Myocyte (in vitro differentiated cells): ENCODE measurements around the gene RAB7B. TPM values are rescaled to one million over a fixed set of nuclear protein-coding genes. Genes with fewer than 3 reads are reported as not detected.
A peak's percentile ranks its signal among the peaks of the same experiment; 100 is the strongest.
"Not testable (repeated sequence)": the region's sequence is repeated elsewhere in the genome, so short reads cannot be mapped to it uniquely, and the experiment has no call there.

Experiments used
- DNase-seq: peaks from one replicate; pipeline ENCODE4 v3.0.0-alpha.2; 2012; ENCODE audit warnings: low read depth
- total RNA-seq: library from RNA; depleted of rRNA; stranded (reverse); fragments of >200 nt; gene quantifications from 2 replicates; pipeline ENCODE4 v1.2.3, GENCODE V29; 2014

RAB7B gene
- total RNA-seq, 1 donor from 2014 or later: 9.0 TPM

DNA sequence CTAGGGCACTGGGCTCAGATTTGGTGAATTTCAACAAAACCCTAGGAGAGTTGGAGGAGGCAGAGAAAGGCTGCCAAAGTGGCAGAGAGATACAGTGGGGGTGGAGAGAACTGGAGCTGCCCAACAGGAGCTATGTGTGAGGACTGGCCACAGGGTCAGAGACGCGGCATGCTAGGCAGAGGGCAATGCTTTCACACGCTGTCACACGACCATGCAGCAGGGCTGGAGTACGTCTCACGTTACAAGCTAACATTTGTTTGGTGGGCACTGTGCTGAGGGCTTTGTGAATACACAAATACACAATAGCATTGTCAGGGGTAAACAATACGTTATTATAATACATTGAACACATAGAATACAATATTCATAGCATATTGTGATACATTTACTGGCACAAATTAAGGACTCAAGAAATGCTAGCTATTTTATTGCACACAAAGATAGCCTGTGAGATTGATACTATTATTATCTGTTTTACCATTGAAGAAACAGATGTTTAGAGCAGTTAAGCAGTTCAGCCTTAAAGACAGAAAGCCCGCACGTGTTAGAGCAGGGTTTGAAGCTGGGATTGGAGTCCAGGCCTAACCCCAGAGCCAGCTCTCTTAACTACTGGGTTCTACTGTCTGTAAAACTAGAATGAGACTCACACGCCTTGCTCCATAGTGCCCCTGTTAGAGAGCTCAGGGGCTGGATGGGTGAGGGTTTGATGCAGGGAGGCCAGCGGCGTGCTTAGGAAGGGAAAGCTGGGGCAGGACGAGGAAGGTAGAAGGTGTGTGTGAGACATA lies 4.5 kb downstream of the RAB7B start:
- DNase-seq: peak; percentile 84

DNA sequence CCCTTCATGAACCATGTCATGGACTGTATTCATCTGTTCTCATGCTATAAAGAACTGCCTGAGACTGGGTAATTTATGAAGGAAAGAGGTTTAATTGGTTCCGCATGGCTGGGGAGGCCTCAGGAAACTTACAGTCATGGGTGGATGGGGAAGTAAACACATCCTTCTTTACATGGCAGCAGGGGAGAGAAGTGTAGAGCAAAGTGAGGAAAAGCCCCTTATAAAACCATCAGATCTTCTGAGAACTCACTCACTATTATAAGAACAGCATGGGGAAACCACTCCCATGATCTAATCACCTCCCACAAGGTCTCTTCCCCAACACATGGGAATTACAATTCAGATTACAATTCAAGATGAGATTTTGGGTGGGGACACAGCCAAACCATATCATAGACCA lies 6.6 kb downstream of the RAB7B start:
- DNase-seq: not testable (repeated sequence)

GRCh38 chr1:205994346-205994745 lies 8.8 kb downstream of the RAB7B start:
- no peak for DNase-seq

- DNase-seq: no peak
Measured at GRCh38 chr1:205993068-205993467, 10.1 kb downstream of the RAB7B start.

- DNase-seq: no peak
Measured at GRCh38 chr1:205992218-205992882, 10.8 kb downstream of the RAB7B start.

DNA sequence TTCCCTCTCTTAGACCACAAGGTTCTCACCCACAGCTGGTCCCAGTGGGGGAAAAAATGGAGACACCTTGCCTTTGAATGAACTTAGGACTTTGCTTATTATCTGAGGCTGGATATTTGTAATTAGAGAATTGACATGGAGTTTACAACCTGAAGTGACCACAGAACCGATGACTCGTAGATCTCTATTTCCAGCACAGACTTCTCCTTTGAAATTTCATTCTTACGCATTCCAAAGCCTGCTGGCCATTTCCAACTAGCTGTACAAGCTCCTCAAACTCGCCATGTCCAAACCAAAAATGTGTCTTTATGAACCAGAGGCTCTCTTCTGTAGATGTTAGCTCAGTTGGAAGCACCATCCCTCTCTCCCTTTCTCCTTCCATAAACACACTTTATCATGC lies 12.0 kb downstream of the RAB7B start:
- DNase-seq: peak; percentile 48

DNA sequence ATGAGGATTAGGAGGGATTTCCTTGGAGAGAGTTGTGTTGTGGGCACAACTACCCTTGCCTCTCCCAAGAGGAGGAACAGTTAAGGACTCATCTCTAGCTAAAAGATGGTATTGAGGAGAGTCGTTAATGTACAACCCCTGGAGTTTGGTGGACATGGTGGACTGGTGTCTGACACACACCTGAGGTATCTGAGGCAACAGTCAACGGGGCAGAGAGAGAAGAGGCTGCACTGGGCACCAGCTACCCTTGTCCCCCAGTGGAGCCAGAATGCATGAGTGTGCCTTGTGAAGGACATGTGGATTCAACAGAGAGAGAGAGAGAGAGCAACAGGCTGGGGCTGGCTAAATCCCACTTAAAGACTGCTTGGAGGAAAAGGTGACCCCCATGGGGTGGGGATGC lies 13.0 kb downstream of the RAB7B start:
- no peak for DNase-seq

DNA sequence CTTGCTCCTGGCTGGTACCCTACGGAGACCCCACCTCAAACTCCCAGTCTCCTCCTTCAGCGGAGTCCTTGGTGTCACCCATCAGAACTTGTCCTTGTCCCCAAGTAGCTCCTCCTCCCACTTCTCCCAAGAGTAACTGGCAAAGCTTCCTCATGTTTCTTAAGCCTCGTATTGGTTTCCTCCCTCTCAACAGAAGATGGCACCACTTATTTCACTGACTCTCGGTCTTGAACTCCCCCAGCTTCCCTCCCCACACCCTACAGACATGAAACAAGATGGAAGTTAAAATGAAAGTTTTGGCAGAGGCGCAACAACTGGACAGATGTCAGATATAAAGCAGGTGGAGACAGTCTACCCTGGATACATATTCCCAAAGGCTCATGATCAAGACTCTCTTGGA lies 13.4 kb downstream of the RAB7B start:
- DNase-seq: no peak

GRCh38 chr1:205988585-205988995 lies 14.6 kb downstream of the RAB7B start:
- DNase-seq: no peak

- no peak for DNase-seq
Measured at GRCh38 chr1:205986861-205987260, 16.3 kb downstream of the RAB7B start.

DNA sequence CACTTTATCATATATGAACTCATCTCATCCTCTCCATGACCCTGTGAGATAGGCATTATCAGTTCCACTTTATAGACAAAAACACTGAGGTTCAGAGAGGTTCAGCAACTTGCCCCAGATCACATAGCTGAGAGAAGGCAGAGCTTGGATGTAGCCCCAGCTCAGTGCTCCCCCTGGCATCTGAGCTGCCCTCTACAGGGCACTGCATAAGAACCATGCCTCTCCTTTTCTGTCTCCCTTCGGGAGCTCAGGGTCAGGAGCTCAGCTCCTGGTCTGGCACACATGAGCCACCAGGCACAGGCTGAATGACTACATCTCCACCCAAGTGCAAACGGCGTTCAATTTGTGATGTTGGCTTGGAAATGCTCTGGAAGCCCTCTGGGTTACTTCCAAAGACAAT lies 16.9 kb downstream of the RAB7B start:
- DNase-seq: peak; percentile 23

DNA sequence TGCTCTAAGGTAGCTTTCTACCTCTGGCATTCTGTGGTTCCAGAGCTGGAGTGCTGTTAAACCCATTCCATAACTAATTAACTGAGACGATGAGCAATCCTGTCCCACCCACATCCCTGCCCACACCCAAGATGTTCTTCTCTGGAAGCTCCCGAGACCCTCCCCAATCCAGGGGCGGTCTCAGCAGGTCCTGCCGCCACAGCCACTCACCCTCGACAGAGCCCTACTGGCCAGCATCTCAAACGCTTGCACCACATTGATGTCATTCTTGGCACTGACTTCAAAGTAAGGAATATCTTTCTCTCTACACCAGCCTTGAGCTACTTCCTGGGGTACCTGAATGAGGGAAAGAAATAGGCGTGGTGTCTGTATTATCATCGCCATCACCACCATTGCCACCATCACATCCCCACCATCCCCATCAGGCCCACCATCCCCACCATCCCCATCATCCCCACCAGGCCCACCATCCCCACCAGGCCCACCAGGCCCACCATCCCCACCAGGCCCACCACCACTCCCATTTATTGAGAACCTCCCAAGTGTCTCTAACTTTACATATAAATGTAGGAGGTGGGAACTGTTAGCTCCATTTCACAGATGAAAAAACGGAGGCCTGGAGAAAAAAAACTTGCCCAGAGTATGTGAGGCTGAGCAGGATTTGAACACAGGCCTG lies 17.7 kb downstream of the RAB7B start:
- no peak for DNase-seq

DNA sequence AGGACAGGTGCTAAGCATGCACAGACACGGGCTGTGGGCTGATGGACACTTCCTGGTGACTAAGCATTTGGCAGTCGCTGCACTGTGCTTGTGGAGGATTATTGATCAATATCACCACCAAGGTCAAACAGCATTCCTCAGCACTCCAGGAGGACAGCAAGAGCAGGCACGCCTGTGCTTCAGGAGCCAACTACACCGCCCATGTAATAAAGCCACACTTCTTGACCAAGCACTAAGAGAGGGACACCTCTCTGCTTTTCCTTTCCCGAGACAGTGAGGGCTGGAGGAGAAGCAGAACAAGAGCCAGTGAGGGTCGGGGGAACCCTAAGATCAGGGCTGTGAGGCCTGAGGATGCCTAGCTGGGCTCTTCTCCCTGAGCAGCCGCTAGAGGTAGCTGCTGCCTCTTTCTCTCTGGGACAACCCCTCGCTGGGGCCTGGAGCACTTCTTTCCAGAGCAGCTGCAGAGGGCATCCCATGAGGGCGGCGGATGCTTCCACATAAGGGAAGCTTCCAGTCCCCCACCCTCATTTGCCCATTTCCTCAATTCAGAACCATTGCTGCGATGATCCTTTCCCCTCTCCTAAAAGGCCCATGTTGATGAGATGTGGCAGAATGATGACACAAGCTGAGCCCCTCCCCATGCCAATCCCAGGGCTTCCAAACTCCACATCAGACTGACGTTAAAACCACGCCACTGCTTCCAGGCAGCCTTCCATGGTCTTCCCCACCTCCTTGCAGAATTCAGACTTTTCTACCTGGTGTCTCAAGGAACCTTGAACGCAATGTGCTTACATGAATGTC lies 19.1 kb downstream of the RAB7B start:
- peak; percentile 80 for DNase-seq

GRCh38 chr1:205981257-205981656 lies 21.9 kb downstream of the RAB7B start:
- DNase-seq: no peak

DNA sequence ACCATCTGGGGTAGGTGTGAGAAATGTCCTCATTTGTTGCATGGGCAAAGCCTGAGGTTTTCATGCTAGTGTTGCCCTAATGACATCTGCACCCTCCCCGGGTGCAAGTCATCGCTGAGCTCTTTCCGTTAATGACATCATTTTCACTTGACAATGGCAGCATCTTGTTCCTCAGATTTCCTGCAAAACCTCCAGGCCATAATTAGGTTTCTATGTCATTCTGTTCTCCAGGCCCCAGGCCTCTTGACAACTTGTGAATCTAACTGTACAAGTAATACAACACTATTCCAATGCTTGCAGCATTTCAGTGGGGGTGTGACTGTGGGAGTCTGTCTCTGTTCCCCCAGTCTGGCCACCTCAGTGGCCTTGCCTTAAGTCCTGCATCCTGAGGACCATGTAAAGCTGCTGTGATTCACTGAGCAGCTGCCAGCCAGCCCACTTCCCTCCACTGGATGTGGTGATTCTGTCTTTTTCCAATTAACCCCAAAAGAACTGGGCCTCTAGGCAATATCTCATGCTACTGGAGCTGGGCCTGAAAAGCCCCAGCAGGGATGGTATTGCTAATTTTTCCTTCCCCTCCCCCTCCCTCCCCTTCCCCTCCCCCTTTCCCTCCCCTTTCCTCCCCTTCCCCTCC lies 22.8 kb downstream of the RAB7B start:
- peak; percentile 32 for DNase-seq

DNA sequence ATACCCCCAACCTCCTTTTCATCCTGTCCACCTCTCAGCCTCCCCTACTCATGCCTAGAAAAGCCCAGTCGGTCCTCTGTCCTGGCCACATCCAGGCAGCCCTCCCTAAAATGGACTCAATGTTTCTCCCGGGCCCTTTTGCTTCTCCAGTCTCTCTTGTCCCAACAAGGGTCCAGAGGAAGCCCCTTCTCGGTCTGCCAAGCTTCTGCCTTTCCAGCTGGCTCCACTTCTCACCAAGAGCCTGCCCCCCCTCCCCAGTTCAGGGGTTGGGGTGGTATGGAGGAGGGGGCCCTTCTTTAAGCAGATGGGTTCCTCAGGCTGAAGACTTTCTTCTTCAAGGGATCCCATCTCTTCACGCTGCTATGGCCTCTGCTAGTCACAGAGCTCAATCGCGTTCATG lies 23.9 kb downstream of the RAB7B start:
- DNase-seq: no peak

- no peak for DNase-seq
Measured at GRCh38 chr1:205978676-205979075, 24.5 kb downstream of the RAB7B start.

DNA sequence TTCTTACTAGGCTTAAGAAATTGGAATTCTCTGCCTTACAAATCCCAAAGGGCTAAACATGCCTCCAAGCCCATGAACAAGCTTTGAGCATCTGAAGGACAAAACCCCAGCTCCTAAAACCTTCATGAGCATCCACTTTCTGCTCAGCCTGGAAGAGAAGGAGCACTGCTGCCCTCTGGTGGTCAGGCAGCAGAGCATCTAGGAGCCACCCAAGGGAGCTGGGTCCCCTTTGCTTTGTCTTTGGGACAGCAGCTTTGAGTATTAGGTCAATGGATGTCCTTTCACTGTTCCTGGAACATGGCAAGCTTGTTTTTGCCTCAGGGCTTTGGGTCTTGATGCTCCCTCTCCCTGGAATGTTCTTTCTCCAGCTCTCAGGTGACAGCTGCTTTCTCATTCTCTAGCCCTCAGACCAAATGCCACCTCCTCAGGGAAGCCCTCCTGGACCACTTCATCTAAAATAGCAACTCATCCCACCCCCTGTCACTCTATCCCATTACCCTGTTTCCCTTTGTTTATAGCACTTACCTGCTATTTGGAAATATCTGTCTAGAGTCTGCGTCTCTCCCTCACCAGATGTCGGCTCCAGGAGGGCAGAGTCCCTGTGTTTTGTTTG lies 25.7 kb downstream of the RAB7B start:
- peak; percentile 83 for DNase-seq

GRCh38 chr1:205976708-205977401 lies 26.3 kb downstream of the RAB7B start:
- peak; percentile 80 for DNase-seq

DNA sequence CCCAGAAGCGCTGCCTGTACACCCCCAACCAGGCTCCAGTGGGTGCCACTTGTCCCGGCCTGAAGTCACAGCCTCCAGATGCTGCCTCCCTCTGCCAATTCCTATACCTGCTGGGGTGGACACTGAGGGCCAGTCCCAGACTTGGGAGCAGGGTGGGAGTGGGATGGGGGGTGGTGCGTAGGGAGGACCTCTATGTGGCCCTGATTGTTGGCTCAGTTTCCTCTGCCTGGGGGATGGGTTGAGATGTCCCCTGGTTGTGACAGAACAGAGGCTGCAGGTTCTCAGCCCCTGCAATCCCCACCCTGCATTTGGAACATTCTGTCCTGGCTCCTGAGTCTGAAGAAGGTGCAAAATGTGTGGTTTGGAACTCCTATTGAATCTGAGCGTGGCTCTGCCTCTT lies 27.2 kb downstream of the RAB7B start:
- no peak for DNase-seq
